ENCODE results near the gene PTPRD.

DNA sequence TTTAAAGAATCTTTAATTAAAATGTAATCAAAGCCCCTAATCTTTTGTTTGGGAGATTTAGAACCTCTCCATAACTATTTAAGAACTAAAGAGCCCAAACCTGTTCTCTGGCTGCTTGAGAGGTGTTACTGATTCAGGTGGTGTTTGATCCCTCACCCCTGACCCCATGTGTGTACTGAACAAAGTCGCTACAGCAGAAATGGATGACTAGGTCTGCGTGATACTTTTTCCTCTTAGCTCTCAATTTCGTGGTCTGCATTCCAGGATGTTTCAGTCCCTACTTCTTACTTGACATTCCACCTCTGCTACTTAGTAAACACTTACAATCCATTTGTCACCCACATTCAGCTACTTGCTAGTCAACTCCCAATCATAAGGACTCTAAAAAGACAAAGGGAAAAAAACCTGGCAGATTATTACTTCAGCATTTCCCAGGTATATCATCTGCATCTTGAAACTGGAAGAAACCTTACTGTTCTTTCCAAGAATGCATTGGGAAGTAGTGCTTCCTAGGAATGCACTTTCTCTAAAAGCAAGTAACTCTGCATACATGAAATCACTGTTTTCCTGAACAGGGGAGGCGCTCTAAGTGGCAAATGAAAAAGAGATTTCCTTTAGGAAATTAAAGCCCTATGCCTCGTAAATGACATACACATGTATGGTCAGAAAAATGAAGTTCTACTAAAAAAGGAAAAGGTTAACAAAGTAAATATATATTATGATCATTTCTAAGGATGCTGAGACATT lies 1091.6 kb downstream of the PTPRD start:
- TF ChIP-seq CTCF (IDR thresholded peaks at IDR 0.05; ENCODE audit: low read depth, low read length, poor library complexity, severe bottlenecking) (no peak), EZH2phosphoT487 (IDR thresholded peaks at IDR 0.05; ENCODE audit: borderline replicate concordance, low read length) (no peak)

All from DOHH2 (cell line).